Measurements from ENCODE around the gene YARS1.
A peak's percentile ranks its signal among the peaks of the same experiment; 100 is the strongest.

YARS1 gene

GRCh38 chr1:32817159-32817814, at the start of gene YARS1, which contains the start of gene S100PBP:
YARS1 (minus strand) TSS chr1:32817358; CDS start chr1:32817244, 114 bp downstream.
S100PBP (plus strand) TSS chr1:32817653; CDS start chr1:32826100, 8,447 bp downstream.
- DNase-seq = peak; percentile 69 to 100 (median 99)

DNA sequence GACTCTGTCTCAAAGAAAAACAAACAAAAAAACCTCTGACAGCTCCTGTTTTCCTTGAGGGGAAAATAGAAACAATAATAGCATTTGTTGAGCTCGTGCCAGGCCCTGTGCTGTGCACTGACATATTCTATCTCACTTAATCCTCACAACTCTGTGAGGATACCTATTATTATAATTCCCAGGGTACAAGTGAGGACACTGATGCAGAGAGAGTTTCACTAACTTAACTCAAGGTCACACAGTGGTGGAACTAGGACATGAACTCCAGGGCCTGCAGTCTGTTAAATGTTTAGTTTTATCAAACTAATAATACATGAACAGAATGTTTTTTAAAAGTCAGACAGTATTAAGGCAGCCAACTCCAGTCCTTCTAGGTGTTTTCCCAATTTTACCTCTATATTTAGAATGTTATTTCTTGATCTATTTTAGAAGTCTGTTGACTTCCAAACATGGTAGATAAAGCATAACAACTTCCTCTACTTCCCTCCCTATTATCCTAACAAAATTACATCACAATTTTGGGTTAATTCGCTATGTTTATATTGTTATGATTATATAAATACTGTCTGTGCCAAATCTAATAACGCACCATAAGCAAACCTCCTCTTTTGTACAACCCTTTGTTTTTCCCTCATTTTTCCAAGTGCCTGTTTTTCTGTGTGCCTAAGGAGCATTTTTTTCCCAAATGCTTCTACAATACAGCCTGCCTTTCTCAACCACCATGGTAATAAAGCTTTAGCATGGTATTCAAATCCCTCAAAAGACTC, 48.7 kb upstream of the YARS1 start:
- DNase-seq = no peak

GRCh38 chr1:32864375-32865019, 47.3 kb upstream of the YARS1 start:
- no peak for DNase-seq

GRCh38 chr1:32863881-32864245, 46.7 kb upstream of the YARS1 start:
- DNase-seq = no peak

DNA sequence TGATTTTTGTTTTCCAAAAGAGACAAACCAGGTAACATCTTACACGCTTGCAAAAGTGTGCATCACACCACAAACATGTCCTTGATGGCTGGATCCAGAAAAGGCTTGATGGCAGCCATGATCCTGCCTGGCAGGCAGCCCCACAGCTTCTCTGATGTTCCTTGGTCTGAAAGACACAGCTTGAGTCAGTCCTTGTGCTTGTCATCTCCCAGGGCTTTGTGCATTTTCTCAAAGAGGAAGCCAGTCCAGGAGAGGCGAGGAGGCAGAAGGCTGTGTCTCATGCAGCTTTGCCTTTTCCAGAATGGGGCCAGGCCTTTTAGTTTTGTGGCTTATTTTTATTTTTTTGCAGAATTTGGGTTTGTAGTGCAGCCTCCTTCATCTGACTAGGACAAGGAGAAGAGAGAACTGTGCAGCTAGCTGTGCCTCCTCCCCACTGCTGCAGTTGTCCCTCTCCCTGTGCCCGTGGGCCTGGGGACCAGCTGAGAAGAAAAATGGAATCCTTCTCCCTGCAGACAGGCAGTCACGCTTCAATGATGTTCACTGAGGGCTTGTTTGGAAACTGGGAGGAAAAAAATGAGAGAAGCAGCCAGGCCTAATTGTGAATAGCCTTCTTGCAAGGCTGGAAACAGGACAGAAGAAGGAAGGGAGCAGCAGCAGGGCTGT, 46.2 kb upstream of the YARS1 start:
- DNase-seq = peak in 1 of 51 donors; percentile 38

- peak in 2 of 51 donors; percentile 12 to 25 for DNase-seq
These were observed 44.9 kb upstream of the YARS1 start for GRCh38 chr1:32861904-32862695.

GRCh38 chr1:32860566-32860965, 43.4 kb upstream of the YARS1 start:
- DNase-seq = no peak

GRCh38 chr1:32859915-32860314, 42.8 kb upstream of the YARS1 start:
- DNase-seq = no peak

GRCh38 chr1:32858791-32859190, 41.6 kb upstream of the YARS1 start:
- no peak for DNase-seq

DNA sequence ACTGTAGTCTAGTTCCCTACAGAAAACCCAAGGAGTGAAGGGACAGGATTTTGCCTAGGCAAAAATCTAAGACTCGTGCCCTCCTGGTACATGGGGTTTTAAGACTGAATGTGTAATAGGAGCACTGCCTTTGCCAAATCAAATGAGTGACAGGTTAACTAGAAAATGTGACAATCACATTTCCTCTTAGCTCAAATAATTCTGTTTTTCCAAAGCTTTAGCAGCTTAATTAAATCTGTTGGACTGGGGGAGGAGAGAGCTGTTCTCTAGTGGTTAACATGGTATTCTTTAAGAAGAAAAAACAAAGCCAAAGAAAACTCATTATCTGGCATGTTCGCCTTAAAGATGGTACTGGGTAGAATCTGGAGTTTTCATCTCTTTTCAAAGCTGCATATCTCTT, 41.0 kb upstream of the YARS1 start:
- no peak for DNase-seq

GRCh38 chr1:32855861-32856617, 38.9 kb upstream of the YARS1 start:
- no peak for DNase-seq

- no peak for DNase-seq
These were observed 31.4 kb upstream of the YARS1 start for GRCh38 chr1:32848354-32849063.

GRCh38 chr1:32831878-32832277, 14.7 kb upstream of the YARS1 start:
- no peak for DNase-seq

GRCh38 chr1:32830092-32830852, 13.1 kb upstream of the YARS1 start:
- DNase-seq = no peak

DNA sequence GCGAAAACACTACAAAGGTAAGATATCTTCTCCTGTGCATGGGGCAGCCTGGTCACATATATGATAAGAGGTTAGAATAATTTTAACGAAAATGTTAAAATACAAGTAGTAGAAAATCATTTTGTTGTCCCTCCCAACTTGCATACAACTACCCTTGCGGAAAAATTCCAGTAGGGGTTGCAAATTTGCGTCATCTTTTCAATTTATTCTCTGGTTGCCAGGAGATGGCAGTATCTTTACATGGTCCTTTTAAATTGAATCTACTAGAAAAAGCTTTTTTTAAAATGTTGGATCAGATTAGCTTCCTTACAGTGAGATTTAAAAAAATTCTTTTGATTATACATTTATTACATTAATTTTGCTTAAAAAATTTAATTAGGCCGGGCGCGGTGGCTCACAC, 11.2 kb upstream of the YARS1 start:
- DNase-seq = peak in 1 of 51 donors; percentile 29

DNA sequence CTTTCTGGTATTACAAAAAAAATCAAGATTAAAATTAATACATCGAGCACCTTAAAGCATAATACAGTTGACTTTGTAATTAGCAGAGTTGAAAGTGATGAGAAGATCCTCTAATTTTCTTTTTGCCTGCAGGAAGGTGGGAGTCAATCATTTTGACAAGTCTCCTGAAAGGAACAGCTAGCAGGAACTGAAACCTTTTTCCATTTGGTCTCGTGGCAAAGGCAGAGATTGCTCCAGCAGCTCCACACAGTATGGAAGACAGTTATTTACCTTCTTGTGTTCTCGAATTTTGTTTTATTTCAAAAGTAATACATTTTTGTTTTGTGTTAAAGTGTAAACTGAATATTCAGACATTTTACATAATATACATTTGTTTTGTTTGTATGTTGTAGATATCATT, 8.0 kb upstream of the YARS1 start:
- no peak for DNase-seq

DNA sequence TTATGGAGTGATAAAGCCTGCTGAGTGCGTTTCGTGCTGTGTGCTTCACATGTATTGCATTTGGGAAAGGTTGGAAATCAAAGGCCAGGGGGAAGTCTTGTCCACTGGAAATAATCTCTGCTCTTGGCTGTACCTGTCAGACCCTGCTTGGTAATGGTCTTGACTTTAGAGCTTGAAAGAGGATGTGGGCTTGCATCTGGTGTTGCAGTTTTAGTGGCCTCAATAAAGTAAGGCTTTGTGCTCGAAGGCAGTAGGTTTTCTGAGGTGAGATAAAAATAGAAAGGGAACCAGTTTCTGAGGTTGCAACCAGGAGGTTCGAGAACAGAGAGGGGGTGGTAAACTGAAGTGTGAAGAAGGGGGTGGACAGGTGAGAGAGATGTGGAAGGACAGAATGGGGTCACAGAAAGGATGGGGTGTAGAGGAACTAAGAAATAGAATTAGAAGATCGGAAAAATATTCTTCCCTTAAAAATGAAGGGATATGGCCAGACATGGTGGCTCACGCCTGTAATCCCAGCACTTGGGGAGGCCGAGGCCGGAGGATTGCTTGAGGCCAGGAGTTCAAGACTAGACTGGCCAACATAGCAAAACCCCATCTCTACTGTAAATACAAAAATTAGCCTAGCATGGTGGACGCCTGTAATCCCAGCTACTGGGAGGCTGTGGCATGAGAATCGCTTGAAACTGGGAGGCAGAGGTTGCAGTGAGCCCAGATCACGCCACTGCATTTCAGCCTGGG, 1.8 kb upstream of the YARS1 start:
- DNase-seq = no peak

Data from hypothalamus (tissue), 51 donors.